HG03520 (cell line): ENCODE data around the gene RAPGEFL1.
"Not testable (repeated sequence)": the region's sequence is repeated elsewhere in the genome, so short reads cannot be mapped to it uniquely, and the experiment has no call there.

Experiments
- ATAC-seq: cut with Tn5 transposase; IDR thresholded peaks from one replicate; pipeline ENCODE4 v1.9.1; 2021; ENCODE audit warnings: mild to moderate bottlenecking, moderate library complexity; ENCODE audit not compliant: unreplicated experiment

The RAPGEFL1 gene, protein sequence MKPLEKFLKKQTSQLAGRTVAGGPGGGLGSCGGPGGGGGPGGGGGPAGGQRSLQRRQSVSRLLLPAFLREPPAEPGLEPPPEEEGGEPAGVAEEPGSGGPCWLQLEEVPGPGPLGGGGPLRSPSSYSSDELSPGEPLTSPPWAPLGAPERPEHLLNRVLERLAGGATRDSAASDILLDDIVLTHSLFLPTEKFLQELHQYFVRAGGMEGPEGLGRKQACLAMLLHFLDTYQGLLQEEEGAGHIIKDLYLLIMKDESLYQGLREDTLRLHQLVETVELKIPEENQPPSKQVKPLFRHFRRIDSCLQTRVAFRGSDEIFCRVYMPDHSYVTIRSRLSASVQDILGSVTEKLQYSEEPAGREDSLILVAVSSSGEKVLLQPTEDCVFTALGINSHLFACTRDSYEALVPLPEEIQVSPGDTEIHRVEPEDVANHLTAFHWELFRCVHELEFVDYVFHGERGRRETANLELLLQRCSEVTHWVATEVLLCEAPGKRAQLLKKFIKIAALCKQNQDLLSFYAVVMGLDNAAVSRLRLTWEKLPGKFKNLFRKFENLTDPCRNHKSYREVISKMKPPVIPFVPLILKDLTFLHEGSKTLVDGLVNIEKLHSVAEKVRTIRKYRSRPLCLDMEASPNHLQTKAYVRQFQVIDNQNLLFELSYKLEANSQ

DNA sequence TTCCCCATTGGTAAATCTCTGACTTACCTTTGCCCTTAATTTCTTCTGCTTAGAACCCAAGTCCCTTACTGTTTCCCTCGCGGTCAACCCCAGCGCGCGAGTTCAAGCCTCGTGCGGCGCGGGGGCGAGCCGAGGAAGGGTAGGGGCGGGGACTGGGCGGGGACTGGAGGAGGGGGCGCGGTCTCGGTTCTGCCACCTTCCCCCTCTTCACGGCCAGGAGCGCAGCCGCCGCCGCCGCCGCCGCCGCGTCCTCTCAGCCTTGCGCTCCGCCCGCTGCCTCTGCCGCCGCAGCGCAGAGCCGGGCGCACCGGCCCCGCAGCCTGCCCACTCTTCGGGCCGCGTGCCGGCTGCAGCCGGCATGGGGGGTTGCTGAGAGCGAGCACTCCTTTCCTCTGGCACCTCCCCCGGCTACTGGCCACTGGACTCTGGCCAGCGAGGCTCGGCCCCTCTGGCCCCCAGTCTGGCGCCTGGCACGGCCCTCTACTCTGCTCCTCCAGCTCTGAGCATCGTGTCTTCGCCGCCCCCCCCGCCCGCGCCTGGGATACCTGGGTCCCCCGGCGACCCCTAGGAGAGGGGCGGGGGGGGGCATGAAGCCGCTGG, at the start of gene RAPGEFL1:
Gene RAPGEFL1, plus strand, starts transcription at position 196 of the 600 bp plus-strand sequence. Its CDS starts 392 bp downstream, at position 588.
- ATAC-seq: no peak

DNA sequence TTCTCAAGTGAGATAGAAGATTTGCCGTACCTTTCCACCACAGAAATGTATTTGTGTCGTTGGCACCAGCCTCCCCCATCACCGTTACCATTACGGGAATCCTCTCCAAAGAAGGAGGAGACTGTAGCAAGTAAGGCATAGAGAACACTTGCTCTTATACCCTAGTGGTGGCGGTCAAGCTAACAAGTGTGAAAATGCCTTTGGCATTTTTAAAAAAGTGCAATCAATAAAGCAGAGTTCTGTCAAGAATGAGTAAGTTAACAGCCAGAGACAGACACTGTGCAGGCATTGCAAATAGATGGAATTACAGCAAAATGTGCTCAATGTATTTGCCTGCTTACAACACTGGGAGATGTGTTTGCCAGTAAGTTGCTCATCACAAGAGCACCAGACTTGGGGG, 47.8 kb upstream of the RAPGEFL1 start:
- no peak for ATAC-seq

DNA sequence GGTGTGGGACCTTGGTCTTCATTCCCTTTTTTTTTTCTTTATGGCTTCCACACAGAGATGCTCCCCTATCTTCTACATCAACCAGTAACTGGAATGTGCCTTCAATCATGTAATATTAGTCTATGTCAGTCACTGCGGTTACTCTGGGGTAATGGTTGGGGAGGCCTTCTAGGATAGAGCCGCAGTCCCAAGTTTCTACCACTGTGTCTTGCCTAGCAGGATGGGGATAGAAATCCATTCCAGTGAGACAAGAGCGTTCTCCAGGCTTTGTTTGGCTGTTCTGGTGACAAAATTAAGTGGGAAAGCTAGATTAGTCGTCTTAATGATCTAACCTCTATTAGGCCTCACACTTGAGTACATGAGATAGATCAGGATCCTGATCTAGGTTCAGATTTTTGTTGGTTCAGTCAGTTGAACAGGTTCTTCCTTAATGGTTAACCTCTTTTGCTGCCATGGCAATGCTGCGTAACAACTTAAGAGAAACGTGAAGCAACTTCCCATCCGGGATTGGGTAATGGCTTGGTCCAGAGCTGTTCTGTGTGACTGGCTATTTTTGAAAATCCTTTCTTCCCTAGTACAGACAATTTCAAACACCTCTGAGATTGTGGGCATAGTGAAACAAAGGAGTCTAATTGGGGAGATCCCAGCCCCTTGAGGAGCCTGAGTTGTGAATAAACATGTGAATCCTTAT, 46.8 kb upstream of the RAPGEFL1 start:
- no peak for ATAC-seq

DNA sequence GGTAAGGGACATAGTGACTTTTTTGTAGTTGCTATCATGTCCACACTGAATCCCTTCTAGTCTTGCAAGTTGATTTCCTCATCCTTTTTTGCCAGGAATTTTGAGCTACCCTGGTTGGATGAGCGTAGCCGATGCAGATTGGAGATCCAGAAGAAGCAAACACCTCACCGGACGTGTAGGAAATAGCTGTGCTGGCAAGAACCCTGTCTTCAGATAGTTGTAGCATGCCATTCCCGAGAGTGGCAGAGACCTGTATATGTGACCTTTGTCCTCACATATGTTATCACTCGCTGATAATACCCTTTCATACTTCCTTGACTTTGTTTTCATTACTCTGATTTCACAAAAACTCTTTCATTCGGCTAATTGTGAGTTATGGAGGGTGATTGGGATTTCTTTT, 43.1 kb upstream of the RAPGEFL1 start:
- ATAC-seq: no peak

DNA sequence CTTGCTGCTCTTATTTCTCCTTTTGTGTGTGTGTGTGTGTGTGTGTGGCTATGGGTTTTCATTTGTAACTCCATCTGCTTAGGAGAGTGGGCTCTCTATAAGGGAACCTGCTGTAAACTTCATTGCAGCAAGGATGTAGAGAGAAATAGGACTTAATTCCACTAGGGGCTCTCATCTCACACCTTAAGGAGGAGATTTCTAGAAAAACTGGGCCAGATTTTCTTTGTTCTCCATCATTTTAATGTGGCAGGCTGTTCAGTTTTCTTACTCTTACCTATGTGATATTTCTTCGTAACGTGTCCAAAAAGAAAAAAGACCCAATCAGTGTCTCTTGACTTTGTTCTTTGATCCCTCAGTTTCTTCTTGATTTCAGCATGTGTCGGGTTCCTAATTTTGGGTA, 41.5 kb upstream of the RAPGEFL1 start:
- no peak for ATAC-seq

DNA sequence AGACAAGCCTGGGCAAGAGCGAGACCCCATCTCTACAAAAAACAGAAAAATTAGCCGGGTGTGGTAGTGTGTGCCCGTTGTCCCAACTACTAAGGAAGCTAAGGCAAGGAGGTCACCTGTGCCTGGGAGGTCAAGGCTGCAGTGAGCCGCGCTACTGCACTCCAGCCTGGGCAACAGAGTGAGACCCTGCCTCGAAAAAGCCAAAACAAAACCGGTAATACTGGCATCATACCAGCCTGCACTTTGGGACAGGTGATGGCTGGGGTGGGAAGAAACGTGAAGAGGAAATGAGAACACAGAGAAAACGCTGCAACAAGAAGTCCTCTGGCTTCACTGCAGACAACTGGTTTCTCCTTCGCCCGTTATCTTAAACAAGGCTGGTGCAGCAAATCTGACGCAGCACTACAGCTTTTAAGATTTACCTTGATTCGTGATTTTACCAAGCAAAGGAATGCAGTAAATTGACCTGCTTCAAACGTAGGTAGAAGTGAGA, 37.7 kb upstream of the RAPGEFL1 start:
- no peak for ATAC-seq

DNA sequence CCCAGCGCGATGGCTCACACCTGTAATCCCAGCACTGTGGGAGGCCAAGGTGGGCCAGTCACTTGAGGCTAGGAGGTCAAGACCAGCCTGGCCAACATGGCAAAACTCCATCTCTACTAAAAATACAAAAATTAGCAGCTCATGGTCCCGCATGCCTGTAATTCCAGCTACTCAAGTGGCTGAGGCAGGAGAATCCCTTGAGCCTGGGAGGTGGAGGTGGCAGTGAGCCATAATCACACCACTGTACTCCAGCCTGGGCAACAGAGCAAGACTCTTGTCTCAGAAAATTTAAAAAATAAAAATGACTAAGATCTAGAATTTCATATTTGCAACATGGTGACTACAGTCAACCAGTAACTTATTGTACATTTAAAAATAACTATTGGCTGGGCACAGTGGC, 34.1 kb upstream of the RAPGEFL1 start:
- not testable (repeated sequence) for ATAC-seq

DNA sequence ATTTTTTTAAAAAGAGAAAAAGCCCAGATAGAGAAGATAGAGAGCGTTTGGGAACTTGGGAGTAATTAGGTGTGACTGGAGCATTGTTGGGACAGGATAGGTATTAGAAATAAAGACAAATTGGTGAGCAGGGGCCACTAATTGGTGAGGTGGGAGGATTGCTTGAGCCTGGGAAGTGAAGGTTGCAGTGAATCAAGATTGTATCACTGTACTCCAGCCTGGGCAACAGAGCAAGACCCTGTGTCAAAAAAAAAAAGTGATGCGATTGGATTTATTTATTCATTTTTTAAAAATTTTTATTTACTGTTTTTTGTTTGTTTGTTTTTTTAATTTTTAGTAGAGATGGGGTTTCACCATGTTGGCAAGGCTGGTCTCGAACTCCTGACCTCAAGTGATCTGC, 31.8 kb upstream of the RAPGEFL1 start:
- no peak for ATAC-seq

DNA sequence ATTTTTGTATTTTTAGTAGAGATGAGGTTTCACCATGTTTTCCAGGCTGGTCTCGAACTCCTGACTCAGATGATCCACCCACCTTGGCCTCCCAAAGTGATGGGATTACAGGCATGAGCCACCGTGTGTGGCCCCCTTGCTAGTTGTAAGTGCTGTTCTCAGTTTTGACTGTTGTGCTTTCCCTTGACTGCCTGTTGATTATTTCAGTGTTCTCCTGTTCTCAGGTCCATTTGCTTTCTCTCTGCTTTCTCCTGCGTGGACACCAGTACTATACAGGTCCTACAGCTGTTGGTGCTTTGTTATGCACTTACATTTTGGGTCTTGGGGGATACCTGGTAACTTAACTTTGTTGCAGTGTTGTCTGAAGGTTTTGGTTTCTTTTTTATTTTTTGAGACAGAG, 28.7 kb upstream of the RAPGEFL1 start:
- no peak for ATAC-seq

DNA sequence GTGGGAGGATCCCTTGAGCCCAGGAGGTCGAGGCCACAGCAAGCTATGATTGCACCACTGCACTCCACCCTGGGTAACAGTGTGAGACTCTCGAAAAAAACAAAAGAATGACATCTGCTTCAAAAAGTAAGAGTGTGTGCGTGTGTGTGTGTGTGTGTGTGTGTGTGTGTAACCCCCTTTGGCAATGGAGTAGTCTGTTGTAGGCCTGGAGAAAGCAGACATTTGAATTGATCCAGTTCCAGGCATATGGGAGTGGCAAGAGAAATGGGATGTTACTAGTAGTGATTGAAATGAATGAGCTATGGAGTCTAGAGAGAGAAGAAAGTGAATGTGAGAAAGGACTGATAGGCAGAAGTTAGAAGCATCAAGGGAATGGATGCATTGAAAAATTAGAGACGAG, 27.0 kb upstream of the RAPGEFL1 start:
- ATAC-seq: no peak

DNA sequence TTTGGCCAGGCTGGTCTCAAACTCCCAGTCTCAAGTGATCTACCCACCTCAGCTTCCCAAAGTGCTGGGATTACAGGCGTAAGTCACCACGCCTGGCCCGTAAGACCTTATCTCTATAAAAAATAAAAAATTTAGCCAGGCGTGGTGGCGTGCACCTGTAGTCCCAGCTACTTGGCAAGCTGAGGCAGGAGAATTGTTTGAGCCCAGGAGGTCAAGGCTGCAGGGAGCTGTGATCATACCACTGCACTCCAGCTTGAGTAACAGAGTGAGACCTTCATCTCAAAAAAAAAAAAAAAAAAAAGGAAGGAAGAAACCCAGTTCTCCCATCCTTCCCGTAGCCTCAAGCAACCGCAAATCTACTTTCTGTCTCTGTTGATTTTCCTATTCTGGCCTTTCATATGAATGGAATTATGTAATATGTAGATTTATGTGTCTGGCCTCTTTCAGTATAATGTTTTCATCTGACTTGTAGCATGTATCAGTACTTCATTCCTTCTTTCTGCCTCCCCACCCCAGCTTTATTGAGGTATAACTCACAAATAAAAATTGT, 25.8 kb upstream of the RAPGEFL1 start:
- no peak for ATAC-seq

DNA sequence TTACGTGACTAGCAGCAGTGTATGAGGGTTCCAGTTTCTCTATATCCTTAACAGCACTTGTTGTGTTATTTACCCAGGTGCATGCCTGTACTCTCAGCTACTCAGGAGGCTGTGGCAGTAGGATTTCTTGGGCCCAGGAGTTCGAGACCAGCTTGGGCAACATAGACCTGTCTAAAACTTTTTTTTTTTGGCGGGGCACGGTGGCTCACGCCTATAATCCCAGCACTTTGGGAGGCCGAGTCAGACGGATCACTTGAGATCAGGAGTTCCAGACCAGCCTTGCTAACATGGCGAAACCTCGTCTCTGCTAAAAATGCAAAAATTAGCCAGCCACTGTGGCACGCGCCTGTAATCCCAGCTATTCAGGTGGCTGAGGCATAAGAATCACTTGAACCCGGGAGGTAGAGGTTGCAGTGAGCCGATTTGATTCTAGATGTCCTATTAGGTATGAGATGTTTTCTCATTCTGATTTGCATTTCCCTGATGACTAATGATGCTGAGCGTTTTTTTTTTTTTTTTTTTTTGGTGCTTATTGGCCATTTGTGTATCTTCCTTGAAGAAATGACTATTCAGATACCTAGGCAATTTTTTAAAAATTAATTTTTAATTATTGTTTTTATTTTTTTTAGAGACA, 23.6 kb upstream of the RAPGEFL1 start:
- no peak for ATAC-seq

DNA sequence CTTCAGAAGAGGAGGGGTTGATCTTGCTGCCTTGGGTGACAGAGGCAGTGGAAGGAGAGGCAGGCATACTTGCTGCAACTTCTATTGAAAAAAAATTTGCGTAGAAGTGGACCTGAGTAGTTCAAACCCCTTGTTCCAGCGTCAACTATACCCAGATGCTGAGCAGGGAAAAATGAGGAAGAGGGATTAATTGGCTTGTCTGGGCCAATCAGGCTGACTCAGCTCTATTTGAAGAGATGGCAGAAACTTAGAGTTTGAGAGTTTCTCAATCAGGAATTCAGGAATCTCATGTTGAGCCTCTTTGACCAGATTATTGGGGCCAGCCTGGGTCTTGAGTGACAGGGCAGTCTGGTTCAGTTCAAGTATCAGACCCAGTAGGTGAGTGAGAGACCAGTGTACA, 19.3 kb upstream of the RAPGEFL1 start:
- ATAC-seq: no peak

DNA sequence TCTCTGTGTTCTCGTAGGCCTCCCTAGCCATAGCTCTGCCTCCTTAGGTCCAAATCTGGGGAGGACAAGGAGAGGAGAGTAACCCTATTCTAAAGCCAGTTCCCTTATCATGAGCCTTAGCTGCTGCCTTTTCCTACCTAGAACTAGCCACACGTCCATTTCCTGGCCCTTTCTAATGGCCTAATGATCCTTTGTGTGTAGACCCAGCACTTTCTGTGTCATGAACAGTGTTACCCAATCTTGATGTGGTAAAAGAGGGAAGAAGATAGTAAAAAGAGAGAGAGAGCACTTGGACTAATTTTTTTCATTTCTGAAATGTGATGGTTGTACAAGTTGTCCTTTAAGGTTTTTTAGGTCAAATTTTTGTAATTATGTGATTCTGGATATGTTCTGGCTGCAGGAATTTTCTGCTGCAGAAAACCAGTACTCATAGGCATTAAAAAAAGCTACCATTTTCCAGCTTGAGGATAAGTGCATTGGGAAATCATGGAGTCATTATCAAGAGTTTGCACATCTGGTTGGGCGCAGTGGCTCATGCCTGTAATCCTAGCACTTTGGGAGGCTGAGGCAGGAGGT, 18.7 kb upstream of the RAPGEFL1 start:
- ATAC-seq: no peak

DNA sequence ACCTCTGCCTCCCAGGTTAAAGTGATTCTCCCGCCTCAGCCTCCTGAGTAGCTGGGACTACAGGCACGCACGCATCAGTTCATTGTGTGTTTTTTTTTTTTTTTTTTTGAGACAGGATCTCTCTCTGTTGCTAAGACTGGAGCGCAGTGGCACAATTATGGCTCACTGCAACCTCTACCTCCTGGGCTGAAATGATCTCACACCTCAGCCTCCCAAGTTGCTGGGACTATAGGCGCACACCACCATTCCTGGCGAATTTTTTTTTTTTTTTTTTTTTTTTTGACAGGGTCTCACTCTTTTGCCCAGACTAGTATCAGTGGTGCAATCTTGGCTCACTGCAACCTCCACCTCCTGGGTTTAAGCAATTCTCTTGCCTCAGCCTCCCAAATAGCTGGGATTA, 17.8 kb upstream of the RAPGEFL1 start:
- no peak for ATAC-seq

DNA sequence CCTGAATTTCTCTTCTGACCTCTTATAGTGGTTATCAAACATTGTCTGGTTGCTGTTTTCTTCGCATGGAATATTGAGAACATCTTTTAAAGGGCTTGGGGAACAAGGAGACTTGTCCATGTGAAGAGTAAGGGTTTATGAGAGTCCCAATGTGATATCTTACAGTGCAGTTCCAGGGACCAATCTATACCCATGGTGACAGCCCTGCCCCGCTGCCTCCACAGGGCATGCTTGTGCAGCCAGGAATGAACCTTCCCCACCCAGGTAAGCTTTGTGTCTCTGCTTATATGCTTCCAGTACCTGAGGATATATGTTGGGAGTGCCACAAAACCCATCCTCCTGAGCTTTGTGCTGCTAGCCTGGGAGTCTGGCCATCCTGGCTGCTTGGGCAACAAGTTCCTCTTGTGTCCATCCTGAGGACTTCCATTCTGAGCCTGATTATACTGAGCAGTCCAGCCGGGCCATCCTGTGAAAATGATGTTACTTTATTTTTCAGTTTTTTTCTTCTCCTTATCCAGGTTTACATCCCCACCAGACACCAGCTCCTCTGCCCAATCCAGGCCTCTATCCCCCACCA, 9.5 kb upstream of the RAPGEFL1 start:
- ATAC-seq: no peak

DNA sequence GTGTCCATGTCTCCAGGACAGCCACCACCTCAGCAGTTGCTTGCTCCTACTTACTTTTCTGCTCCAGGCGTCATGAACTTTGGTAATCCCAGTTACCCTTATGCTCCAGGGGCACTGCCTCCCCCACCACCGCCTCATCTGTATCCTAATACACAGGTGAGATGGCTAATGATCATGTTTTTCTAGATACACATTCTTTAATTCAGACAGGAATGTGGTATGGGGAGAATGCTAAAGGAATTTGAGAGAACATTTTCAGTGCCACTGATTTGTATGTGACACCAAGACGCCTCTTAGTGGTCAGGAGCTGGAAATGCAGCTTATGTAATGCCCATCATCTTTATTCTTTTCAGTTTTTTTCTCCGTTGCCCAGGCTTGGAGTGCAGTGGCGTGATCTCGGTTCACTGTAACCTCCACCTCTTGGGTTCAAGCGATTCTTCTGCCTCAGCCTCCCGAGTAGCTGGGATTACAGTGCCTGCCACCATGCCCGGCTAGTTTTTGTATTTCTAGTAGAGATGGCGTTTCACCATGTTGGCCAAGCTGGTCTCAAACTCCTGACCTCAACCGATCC, 8.9 kb upstream of the RAPGEFL1 start:
- no peak for ATAC-seq

DNA sequence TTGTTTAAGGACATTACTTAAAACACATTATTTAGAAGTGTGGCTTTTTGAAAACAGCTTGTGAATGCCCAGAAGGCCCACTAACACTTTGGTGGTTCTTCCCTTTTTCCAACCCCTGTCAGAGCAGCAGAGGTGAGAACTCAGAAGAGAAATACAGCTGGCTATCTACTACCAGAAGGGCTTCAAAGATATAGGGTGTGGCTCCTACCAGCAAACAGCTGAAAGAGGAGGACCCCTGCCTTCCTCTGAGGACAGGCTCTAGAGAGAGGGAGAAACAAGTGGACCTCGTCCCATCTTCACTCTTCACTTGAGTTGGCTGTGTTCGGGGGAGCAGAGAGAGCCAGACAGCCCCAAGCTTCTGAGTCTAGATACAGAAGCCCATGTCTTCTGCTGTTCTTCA, 6.9 kb upstream of the RAPGEFL1 start:
- no peak for ATAC-seq

DNA sequence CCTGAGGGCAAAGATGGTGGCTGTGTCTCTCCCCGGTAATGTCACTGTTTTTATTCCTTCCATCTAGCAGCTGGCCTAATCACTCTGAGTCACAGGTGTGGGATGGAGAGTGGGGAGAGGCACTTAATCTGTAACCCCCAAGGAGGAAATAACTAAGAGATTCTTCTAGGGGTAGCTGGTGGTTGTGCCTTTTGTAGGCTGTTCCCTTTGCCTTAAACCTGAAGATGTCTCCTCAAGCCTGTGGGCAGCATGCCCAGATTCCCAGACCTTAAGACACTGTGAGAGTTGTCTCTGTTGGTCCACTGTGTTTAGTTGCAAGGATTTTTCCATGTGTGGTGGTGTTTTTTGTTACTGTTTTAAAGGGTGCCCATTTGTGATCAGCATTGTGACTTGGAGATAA, 5.5 kb upstream of the RAPGEFL1 start:
- ATAC-seq: no peak
